T-cell (primary cell): ENCODE measurements around the gene BAHD1. TPM values are rescaled to one million over a fixed set of nuclear protein-coding genes. Genes with fewer than 3 reads are reported as not detected.
A peak's percentile ranks its signal among the peaks of the same experiment; 100 is the strongest.

ENCODE experiments used
- ATAC-seq, 4 experiments: fragments of 200-7000 bp in 3 of 4; fragments of 150-1000 bp in 1 of 4; cut with Tn5 transposase; replicated peaks in 1 of 4; 1 replicate in 3 of 4; 2 replicates in 1 of 4; pipeline ENCODE4 v1.10.0; 2021; ENCODE audit warnings: moderate library complexity in 3 of 4, mild to moderate bottlenecking in 2 of 4, moderate number of reproducible peaks in 1 of 4
- CTCF ChIA-PET, 2 donors: fragments of 300-600 bp; sonication (Branson Sonifier 250); formaldehyde crosslinking; loops; one replicate each; lab custom pipeline; 2022; ENCODE audit warnings: antibody characterized with exemption in 2 of 2; lab: Charles Lee
- POLR2A ChIA-PET, 2 donors: fragments of 300-600 bp; sonication (Branson Sonifier 250); formaldehyde crosslinking; loops; one replicate each; lab custom pipeline; 2022; ENCODE audit warnings: antibody characterized with exemption in 2 of 2; lab: Charles Lee
- DNase-seq, 35 experiments: peaks; one replicate each; pipeline versions ENCODE4 v3.0.0 to v3.0.0-alpha.2; 2013 to 2023
- H3K27ac ChIP-seq: one replicate; pipeline ENCODE4 v1.5.1; 2013; ENCODE audit warnings: low read length
- H3K27me3 ChIP-seq, 2 experiments: replicated peaks in 1 of 2; 1 replicate in 1 of 2; 2 replicates in 1 of 2; pipeline versions ENCODE4 v1.6.1 to v1.7.0; 2013; ENCODE audit warnings: low read length in 1 of 2, mixed read lengths in 1 of 2; ENCODE audit not compliant: control insufficient read depth in 2 of 2, insufficient read depth in 2 of 2; ENCODE audit errors: extremely low read depth in 1 of 2
- H3K36me3 ChIP-seq, 2 donors: 1 replicate in 1 of 2; 2 replicates in 1 of 2; pipeline versions ENCODE4 v1.6.1 to v1.7.0; 2013; ENCODE audit warnings: low read length in 1 of 2; ENCODE audit not compliant: control insufficient read depth in 2 of 2, insufficient read depth in 1 of 2; ENCODE audit errors: extremely low read depth in 1 of 2
- H3K4me1 ChIP-seq, 2 experiments: 1 replicate in 1 of 2; 2 replicates in 1 of 2; pipeline versions ENCODE4 v1.6.1 to v1.7.0; 2013; ENCODE audit warnings: low read length in 2 of 2, mixed read lengths in 1 of 2; ENCODE audit not compliant: insufficient read depth in 2 of 2, control insufficient read depth in 1 of 2; ENCODE audit errors: extremely low read depth in 1 of 2
- H3K4me3 ChIP-seq, 2 donors: 1 replicate in 1 of 2; 2 replicates in 1 of 2; pipeline versions ENCODE4 v1.5.1 to v1.7.0; 2013; ENCODE audit warnings: mild to moderate bottlenecking in 2 of 2, low read length in 1 of 2, moderate library complexity in 1 of 2; ENCODE audit not compliant: control insufficient read depth in 1 of 2; ENCODE audit errors: extremely low read depth in 1 of 2
- H3K9me3 ChIP-seq: 2 replicates; pipeline ENCODE4 v1.7.0; 2013
- H3K27ac Mint-ChIP-seq, 2 donors: one replicate each; pipeline ENCODE4 v1.8.0; 2020 to 2021; ENCODE audit warnings: mild to moderate bottlenecking in 2 of 2, mixed read lengths in 2 of 2
- H3K27me3 Mint-ChIP-seq, 2 donors: one replicate each; pipeline ENCODE4 v1.8.0; 2021 to 2022; ENCODE audit warnings: mixed read lengths in 2 of 2
- H3K36me3 Mint-ChIP-seq: one replicate; pipeline ENCODE4 v1.8.0; 2021; ENCODE audit warnings: mixed read lengths
- H3K4me1 Mint-ChIP-seq, 3 donors: one replicate each; pipeline ENCODE4 v1.8.0; 2020 to 2022; ENCODE audit warnings: mixed read lengths in 3 of 3, mild to moderate bottlenecking in 1 of 3
- H3K4me3 Mint-ChIP-seq, 3 donors: one replicate each; pipeline ENCODE4 v1.8.0; 2020 to 2022; ENCODE audit warnings: mild to moderate bottlenecking in 3 of 3, mixed read lengths in 3 of 3, moderate library complexity in 3 of 3
- H3K9me3 Mint-ChIP-seq, 3 donors: one replicate each; pipeline ENCODE4 v1.8.0; 2020 to 2022; ENCODE audit warnings: mixed read lengths in 3 of 3
- WGBS: methylation state at CpG from one replicate; pipeline ENCODE4 v1.1.5; 2013; ENCODE audit warnings: missing lambda C conversion rate; ENCODE audit not compliant: insufficient coverage; 5-methylcytosine and 5-hydroxymethylcytosine counted together
- total RNA-seq, 35 experiments: library from RNA in 6 of 35; stranded (reverse) in 6 of 35; fragments of 120-200 nt in 1 of 35; gene quantifications; one replicate each; pipeline versions ENCODE4 v1.2.1 to v1.2.4 and lab custom pipeline; 2013 to 2026

BAHD1 gene
- total RNA-seq, 5 donors from 2014 or later (not counting 1 experiment from before 2014, with no cell fraction given), result 31.1 to 50.9 (median 48.1) TPM

GRCh38 chr15:40501487-40501886 lies 60.7 kb downstream of the BAHD1 start:
- H3K27ac Mint-ChIP-seq, result no peak overlapping the region
- ChIA-PET CTCF (no interaction called here), POLR2A (interaction anchor here in 1 of 2 donors (0.6 kb wide), 2 partner anchors 21 to 492 kb away, joined by 3 read pairs; no protein-coding TSS in a partner anchor)
- peaks cover 0 to 23% of the 10 kb centered on the region in 2 experiments for H3K27me3 ChIP-seq
- H3K36me3 Mint-ChIP-seq, result no peaks in the 10 kb centered on the region
- WGBS, result no CpG with 5 or more reads among the region's 6 CpGs
- H3K4me3 ChIP-seq, result no peak overlapping the region
- DNase-seq (no peak), ATAC-seq (no peak)
- no peaks in the 10 kb centered on the region for H3K4me1 ChIP-seq
- H3K27ac ChIP-seq, result no peak overlapping the region
- H3K4me1 Mint-ChIP-seq, result peaks cover under 1 to 1% (median under 1%) of the 10 kb centered on the region in 3 donors
- no peaks in the 10 kb centered on the region for H3K9me3 ChIP-seq
- no peaks in the 10 kb centered on the region for H3K9me3 Mint-ChIP-seq
- H3K36me3 ChIP-seq, result no peaks in the 10 kb centered on the region
- peaks cover 14 to 37% of the 10 kb centered on the region in 2 donors for H3K27me3 Mint-ChIP-seq
- no peak overlapping the region for H3K4me3 Mint-ChIP-seq

DNA sequence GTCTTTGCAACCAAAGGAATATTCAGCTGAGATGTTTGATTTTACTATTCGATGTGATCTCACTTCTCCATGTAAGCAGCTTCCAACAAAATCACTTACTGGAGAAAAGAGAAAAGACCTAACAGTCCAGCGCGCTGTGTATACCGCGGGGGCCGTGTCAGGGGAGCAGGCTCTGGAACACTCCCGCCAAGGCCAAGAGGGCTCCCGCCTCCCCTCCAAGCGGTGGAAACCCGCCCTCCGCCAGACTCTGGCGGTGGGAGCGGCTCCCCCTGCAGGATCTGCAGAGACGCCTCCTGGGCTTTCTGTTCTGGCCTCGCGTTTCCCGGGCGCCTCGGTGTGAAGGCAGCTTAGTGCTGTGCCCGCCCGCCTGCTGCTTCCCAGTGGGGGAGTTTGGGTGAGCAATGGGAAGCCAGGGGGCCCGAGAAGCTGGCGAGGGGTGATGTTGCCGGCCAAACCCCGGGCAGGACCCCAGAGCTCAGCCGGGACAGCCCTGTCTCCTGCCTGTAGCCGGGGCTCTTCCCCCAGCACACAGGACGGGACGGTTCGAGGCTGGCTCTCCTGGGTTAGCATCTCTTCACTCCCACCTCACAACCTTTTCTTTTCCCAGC lies 66.3 kb downstream of the BAHD1 start:
- Histone ChIP-seq H3K9me3 (no peaks in the 10 kb centered on the region), H3K36me3 (no peaks in the 10 kb centered on the region), H3K4me3 (peak overlapping the region; percentile 8 to 32), H3K27ac (no peak overlapping the region), H3K4me1 (peaks cover 0 to 20% of the 10 kb centered on the region in 2 experiments), H3K27me3 (peaks cover 13 to 60% of the 10 kb centered on the region in 2 experiments)
- WGBS, result 6% methylated on average over 24 of the region's 30 CpGs
- no peaks in the 10 kb centered on the region for H3K9me3 Mint-ChIP-seq
- POLR2A ChIA-PET, result no interaction called here
- H3K36me3 Mint-ChIP-seq, result no peaks in the 10 kb centered on the region
- CTCF ChIA-PET, result interaction anchor here in 1 of 2 donors (1.2 kb wide), 1 partner anchor 64 kb away, joined by 3 read pairs; no protein-coding TSS in a partner anchor
- peaks cover 46 to 69% of the 10 kb centered on the region in 2 donors for H3K27me3 Mint-ChIP-seq
- peaks cover 21 to 26% (median 22%) of the 10 kb centered on the region in 3 donors for H3K4me1 Mint-ChIP-seq
- DNase-seq (peak; percentile 25 to 71 (median 49)), ATAC-seq (peak; percentile 84 to 90 (median 86))
- H3K4me3 Mint-ChIP-seq, result peak overlapping the region in 1 of 3 donors; percentile 46
- H3K27ac Mint-ChIP-seq, result peak overlapping the region in 1 of 2 donors; percentile 42

GRCh38 chr15:40508216-40508615 lies 67.5 kb downstream of the BAHD1 start:
- H3K4me3 ChIP-seq, result no peak overlapping the region
- ATAC-seq, result no peak
- DNase-seq, result no peak
- H3K36me3 ChIP-seq, result no peaks in the 10 kb centered on the region
- no peaks in the 10 kb centered on the region for H3K9me3 ChIP-seq
- H3K4me3 Mint-ChIP-seq, result no peak overlapping the region
- no peak overlapping the region for H3K27ac ChIP-seq
- peaks cover 48 to 70% of the 10 kb centered on the region in 2 donors for H3K27me3 Mint-ChIP-seq
- H3K36me3 Mint-ChIP-seq, result no peaks in the 10 kb centered on the region
- H3K4me1 Mint-ChIP-seq, result peaks cover 25 to 35% (median 28%) of the 10 kb centered on the region in 3 donors
- H3K27me3 ChIP-seq, result peaks cover 13 to 69% of the 10 kb centered on the region in 2 experiments
- peaks cover 0 to 20% of the 10 kb centered on the region in 2 experiments for H3K4me1 ChIP-seq
- ChIA-PET CTCF (interaction anchor here in 1 of 2 donors (0.9 kb wide), 1 partner anchor 28 kb away, joined by 3 read pairs; no protein-coding TSS in a partner anchor), POLR2A (interaction anchor here in 1 of 2 donors (0.6 kb wide), 1 partner anchor 24 kb away, joined by 6 read pairs; no protein-coding TSS in a partner anchor)
- no CpG with 5 or more reads among the region's 1 CpG for WGBS
- H3K27ac Mint-ChIP-seq, result no peak overlapping the region
- no peaks in the 10 kb centered on the region for H3K9me3 Mint-ChIP-seq

DNA sequence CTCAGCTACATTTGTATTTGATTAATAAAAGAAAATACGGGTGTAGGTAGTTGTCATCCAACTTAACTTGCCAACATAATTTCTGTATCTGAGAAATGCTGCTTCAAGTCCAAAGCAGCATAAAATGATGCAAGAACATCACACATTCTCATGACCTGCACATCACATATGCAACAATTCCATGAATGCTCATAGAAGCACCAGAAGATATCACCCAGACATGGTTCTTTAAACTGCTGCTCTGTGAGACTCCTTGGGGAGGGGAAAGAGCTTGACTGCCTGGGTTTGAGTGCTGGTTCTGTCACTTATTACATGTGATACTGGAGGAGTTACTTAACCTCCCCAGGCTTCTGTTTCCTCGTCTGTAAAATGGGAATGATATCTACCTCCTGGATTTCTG lies 69.4 kb downstream of the BAHD1 start:
- peaks cover 50 to 67% of the 10 kb centered on the region in 2 donors for H3K27me3 Mint-ChIP-seq
- H3K9me3 ChIP-seq, result no peaks in the 10 kb centered on the region
- H3K36me3 ChIP-seq, result no peaks in the 10 kb centered on the region
- H3K4me1 ChIP-seq, result peaks cover 0 to 20% of the 10 kb centered on the region in 2 experiments
- 83% methylated on average over 1 of the region's 2 CpGs for WGBS
- ATAC-seq, result no peak
- no peak overlapping the region for H3K4me3 ChIP-seq
- no peak overlapping the region for H3K27ac ChIP-seq
- H3K36me3 Mint-ChIP-seq, result no peaks in the 10 kb centered on the region
- peak overlapping the region in 1 of 3 donors; percentile 78 for H3K4me3 Mint-ChIP-seq
- H3K4me1 Mint-ChIP-seq, result peaks cover 25 to 35% (median 28%) of the 10 kb centered on the region in 3 donors
- H3K9me3 Mint-ChIP-seq, result no peaks in the 10 kb centered on the region
- POLR2A ChIA-PET, result interaction anchor here in 1 of 2 donors (0.6 kb wide), 1 partner anchor 59 kb away, joined by 3 read pairs; no protein-coding TSS in a partner anchor
- peaks cover 13 to 69% of the 10 kb centered on the region in 2 experiments for H3K27me3 ChIP-seq
- H3K27ac Mint-ChIP-seq, result no peak overlapping the region
- CTCF ChIA-PET, result no interaction called here
- no peak for DNase-seq

GRCh38 chr15:40511093-40511471 lies 70.3 kb downstream of the BAHD1 start:
- DNase-seq, result peak in 27 of 35 experiments; percentile 14 to 59 (median 25)
- H3K4me1 ChIP-seq, result peaks cover 0 to 20% of the 10 kb centered on the region in 2 experiments
- Mint-ChIP-seq H3K4me3 (peak overlapping the region; percentile 74 to 78 (median 76)), H3K27ac (peak overlapping the region in 1 of 2 donors; percentile 43), H3K9me3 (no peaks in the 10 kb centered on the region), H3K36me3 (no peaks in the 10 kb centered on the region), H3K4me1 (peaks cover 25 to 35% (median 28%) of the 10 kb centered on the region in 3 donors), H3K27me3 (peaks cover 50 to 65% of the 10 kb centered on the region in 2 donors)
- H3K9me3 ChIP-seq, result no peaks in the 10 kb centered on the region
- H3K27ac ChIP-seq, result no peak overlapping the region
- H3K27me3 ChIP-seq, result peaks cover 13 to 68% of the 10 kb centered on the region in 2 experiments
- ChIA-PET CTCF (no interaction called here), POLR2A (no interaction called here)
- no peaks in the 10 kb centered on the region for H3K36me3 ChIP-seq
- peak; percentile 20 to 68 (median 30) for ATAC-seq
- peak overlapping the region; percentile 40 to 57 for H3K4me3 ChIP-seq
- 6% methylated on average over 16 of the region's 22 CpGs for WGBS

DNA sequence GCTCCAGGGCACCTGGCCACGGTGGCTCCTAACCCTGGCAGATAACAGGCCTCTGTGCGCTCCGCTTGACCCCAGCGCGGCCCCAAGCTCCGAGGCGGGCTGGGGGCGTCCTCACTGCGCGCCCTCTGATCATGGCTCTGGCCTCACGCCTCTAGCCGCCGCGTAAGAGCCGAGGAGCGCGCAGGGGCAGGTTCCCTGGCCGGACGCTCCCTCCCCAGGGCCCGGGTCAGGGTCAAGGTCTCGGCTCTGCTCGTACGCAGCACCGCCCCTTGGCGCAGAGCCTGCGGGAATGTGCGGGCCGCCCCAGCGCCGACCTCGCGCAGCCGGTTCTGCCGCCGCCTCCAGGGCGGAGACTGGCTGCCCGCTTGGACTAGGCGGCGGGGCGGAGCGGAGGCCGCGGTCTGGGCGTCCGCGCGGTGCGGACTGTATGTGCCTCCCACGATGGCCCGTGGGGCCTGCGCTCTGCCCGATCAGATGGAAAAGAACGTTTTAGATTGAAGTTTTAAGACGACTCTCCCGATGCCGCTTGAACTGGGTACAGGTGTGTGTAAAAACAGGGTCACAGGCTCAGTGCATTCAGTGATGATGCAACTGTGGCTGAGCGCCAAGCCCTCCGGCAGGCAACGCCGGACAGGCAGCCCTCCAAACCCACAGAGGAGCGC lies 70.8 kb downstream of the BAHD1 start:
- ATAC-seq, result peak; percentile 20 to 53 (median 36)
- ChIA-PET POLR2A (no interaction called here), CTCF (no interaction called here)
- Mint-ChIP-seq H3K4me3 (peak overlapping the region; percentile 74 to 78 (median 76)), H3K4me1 (peaks cover 23 to 32% (median 26%) of the 10 kb centered on the region in 3 donors), H3K27me3 (peaks cover 49 to 61% of the 10 kb centered on the region in 2 donors), H3K27ac (peak overlapping the region in 1 of 2 donors; percentile 43), H3K36me3 (no peaks in the 10 kb centered on the region), H3K9me3 (no peaks in the 10 kb centered on the region)
- DNase-seq, result peak in 3 of 35 experiments; percentile 8 to 16 (median 10)
- 3% methylated on average over 61 of the region's 61 CpGs for WGBS
- no peaks in the 10 kb centered on the region for H3K9me3 ChIP-seq
- H3K27ac ChIP-seq, result no peak overlapping the region
- H3K36me3 ChIP-seq, result no peaks in the 10 kb centered on the region
- peaks cover 0 to 20% of the 10 kb centered on the region in 2 experiments for H3K4me1 ChIP-seq
- H3K4me3 ChIP-seq, result peak overlapping the region; percentile 40 to 57
- peaks cover 13 to 68% of the 10 kb centered on the region in 2 experiments for H3K27me3 ChIP-seq
